ENCODE measurements around the gene OR2F2. TPM values are rescaled to one million over a fixed set of nuclear protein-coding genes. Genes with fewer than 3 reads are reported as not detected.

Gene OR2F2
- total RNA-seq, 1 donor from 2014 or later, result not detected

DNA sequence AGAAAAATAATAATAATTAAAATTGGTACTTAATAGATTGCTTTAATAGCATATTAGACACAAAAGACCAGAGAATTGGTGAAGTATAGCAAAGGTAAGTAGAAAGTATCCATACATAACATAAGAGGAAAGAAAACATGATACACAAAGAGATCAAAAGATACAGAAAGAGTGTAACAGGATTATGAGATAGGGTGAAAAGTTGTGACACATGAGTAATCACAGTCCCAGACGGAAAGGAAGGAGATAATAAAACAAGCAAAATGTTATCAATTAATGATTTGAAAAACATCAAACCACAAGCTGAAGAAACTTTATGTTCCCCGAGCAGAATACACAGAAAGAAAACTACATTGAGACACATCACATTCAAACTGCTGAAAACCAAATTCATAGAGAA, 43.6 kb upstream of the OR2F2 start:
- Mint-ChIP-seq H3K4me3 (ENCODE audit: unreplicated experiment) (no peak overlapping the region), H3K27ac (ENCODE audit: unreplicated experiment) (peak overlapping the region; percentile 63)

DNA sequence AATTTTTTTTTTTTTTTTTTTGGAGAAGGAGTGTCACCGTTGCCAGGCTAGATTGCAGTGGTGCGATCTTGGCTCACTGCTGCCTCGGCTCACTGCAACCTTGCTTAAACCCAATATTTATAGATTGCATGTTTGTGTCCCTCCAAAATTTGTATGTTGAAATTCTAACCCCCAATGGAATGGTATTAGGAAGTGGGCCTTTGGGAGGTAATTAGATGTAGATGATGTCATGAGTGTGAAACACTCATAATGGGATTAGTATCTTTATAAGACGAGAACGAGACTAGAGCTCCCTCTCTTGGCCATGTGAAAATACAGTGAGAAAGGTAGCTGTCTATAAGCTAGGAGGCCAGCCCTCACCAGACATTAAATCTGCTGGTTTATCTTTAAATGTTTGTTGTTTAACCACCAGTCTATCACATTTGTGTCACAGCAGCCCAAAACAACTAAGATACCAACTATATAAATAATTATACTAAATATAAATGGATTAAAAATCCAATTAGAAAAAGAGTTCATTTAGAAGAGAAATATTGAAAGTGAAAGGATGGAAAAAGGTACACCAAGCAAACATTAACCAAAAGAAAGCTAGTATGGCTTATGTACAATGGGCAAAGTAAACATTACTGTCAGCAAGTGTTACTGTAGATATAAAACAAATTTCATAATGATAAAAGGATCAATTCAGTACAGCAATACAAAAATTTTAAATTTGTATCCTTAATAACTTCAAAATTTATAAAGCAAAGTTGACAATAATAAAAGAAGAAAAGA, 42.3 kb upstream of the OR2F2 start:
- Mint-ChIP-seq H3K9me3 (ENCODE audit: low read depth) (peaks cover 21% of the 10 kb centered on the region), H3K4me1 (ENCODE audit: low read depth) (peaks cover 17% of the 10 kb centered on the region), H3K27ac (ENCODE audit: unreplicated experiment) (no peak overlapping the region), H3K27me3 (ENCODE audit: low read depth) (no peaks in the 10 kb centered on the region), H3K4me3 (ENCODE audit: unreplicated experiment) (no peak overlapping the region), H3K36me3 (ENCODE audit: low read depth) (peaks cover 21% of the 10 kb centered on the region)
- DNase-seq (ENCODE audit: low spot score), result no peak
- TF ChIP-seq, protein P1, sequence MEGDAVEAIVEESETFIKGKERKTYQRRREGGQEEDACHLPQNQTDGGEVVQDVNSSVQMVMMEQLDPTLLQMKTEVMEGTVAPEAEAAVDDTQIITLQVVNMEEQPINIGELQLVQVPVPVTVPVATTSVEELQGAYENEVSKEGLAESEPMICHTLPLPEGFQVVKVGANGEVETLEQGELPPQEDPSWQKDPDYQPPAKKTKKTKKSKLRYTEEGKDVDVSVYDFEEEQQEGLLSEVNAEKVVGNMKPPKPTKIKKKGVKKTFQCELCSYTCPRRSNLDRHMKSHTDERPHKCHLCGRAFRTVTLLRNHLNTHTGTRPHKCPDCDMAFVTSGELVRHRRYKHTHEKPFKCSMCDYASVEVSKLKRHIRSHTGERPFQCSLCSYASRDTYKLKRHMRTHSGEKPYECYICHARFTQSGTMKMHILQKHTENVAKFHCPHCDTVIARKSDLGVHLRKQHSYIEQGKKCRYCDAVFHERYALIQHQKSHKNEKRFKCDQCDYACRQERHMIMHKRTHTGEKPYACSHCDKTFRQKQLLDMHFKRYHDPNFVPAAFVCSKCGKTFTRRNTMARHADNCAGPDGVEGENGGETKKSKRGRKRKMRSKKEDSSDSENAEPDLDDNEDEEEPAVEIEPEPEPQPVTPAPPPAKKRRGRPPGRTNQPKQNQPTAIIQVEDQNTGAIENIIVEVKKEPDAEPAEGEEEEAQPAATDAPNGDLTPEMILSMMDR (IDR thresholded peaks at IDR 0.05), result peak; percentile 32

More for the DNA sequence above, 43.6 kb upstream of the OR2F2 start:
- peaks cover 23% of the 10 kb centered on the region for H3K4me1 Mint-ChIP-seq (ENCODE audit: low read depth)
- TF ChIP-seq, protein P1 (IDR thresholded peaks at IDR 0.05), result no peak
- H3K27me3 Mint-ChIP-seq (ENCODE audit: low read depth), result no peaks in the 10 kb centered on the region
- no peak for DNase-seq (ENCODE audit: low spot score)
- peaks cover 21% of the 10 kb centered on the region for H3K9me3 Mint-ChIP-seq (ENCODE audit: low read depth)
- H3K36me3 Mint-ChIP-seq (ENCODE audit: low read depth), result peaks cover 21% of the 10 kb centered on the region

DNA sequence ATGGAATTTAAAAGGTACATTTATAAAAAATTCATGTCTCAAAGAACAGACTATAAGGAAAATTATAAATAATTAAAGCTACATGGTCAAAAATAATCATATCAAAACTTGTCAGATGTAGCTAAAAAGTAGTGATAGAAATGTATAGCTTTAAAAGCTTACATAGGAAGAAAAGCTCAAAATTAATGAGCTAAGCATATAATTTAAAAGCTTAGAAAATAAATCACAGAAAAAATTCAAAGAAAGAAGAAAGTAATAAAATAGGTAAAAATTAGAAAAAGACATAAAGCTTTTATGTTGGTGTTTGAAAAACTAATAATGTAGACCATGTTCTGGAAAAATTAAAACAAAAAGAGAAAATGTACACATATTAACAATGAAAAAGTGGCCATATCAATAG, 38.4 kb upstream of the OR2F2 start:
- peaks cover 31% of the 10 kb centered on the region for H3K4me1 Mint-ChIP-seq (ENCODE audit: low read depth)
- DNase-seq (ENCODE audit: low spot score), result no peak
- peaks cover 5% of the 10 kb centered on the region for H3K36me3 Mint-ChIP-seq (ENCODE audit: low read depth)
- TF ChIP-seq, protein P1 (IDR thresholded peaks at IDR 0.05), result no peak
- no peak overlapping the region for H3K27ac Mint-ChIP-seq (ENCODE audit: unreplicated experiment)
- H3K9me3 Mint-ChIP-seq (ENCODE audit: low read depth), result peaks cover 9% of the 10 kb centered on the region
- no peak overlapping the region for H3K4me3 Mint-ChIP-seq (ENCODE audit: unreplicated experiment)
- H3K27me3 Mint-ChIP-seq (ENCODE audit: low read depth), result no peaks in the 10 kb centered on the region

GRCh38 chr7:143898810-143899209, 36.2 kb upstream of the OR2F2 start:
- H3K9me3 Mint-ChIP-seq (ENCODE audit: low read depth), result no peaks in the 10 kb centered on the region
- H3K4me3 Mint-ChIP-seq (ENCODE audit: unreplicated experiment), result no peak overlapping the region
- no peak for DNase-seq (ENCODE audit: low spot score)
- H3K4me1 Mint-ChIP-seq (ENCODE audit: low read depth), result peaks cover 33% of the 10 kb centered on the region
- no peaks in the 10 kb centered on the region for H3K27me3 Mint-ChIP-seq (ENCODE audit: low read depth)
- TF ChIP-seq, protein P1 (IDR thresholded peaks at IDR 0.05), result no peak
- peaks cover 1% of the 10 kb centered on the region for H3K36me3 Mint-ChIP-seq (ENCODE audit: low read depth)
- no peak overlapping the region for H3K27ac Mint-ChIP-seq (ENCODE audit: unreplicated experiment)

DNA sequence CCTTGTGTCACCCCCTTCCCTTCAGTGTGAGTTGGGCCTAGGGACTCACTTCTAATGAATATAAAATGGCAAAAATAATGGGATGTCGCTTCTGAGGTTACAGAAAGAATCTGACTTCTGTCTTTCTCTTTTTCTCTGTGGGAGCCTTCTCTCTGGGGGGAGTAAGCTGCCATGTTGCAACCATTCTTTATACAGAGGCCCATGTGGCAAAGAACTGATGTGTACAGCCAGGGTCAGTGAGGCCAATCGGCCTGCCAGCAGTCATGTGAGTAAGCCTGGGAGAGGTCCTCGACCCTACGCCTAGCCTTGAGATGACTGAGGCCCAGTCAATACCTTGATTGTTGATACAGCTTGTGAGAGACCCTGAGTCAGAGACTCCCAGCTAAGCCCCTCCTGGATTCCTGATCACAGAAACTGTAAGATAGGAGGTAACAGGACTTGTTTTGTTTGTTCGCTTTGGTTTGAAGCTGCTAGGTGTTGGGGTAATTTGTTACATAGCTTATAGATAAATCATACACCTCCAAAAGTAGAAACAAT, 34.7 kb upstream of the OR2F2 start:
- DNase-seq (ENCODE audit: low spot score), result no peak
- H3K27ac Mint-ChIP-seq (ENCODE audit: unreplicated experiment), result peak overlapping the region; percentile 96
- no peaks in the 10 kb centered on the region for H3K9me3 Mint-ChIP-seq (ENCODE audit: low read depth)
- peaks cover 35% of the 10 kb centered on the region for H3K4me1 Mint-ChIP-seq (ENCODE audit: low read depth)
- H3K36me3 Mint-ChIP-seq (ENCODE audit: low read depth), result no peaks in the 10 kb centered on the region
- TF ChIP-seq, protein P1 (IDR thresholded peaks at IDR 0.05), result no peak
- H3K27me3 Mint-ChIP-seq (ENCODE audit: low read depth), result no peaks in the 10 kb centered on the region
- H3K4me3 Mint-ChIP-seq (ENCODE audit: unreplicated experiment), result peak overlapping the region; percentile 95
